Hippocampal formation (tissue), 2 donors: ENCODE data around the gene VAV2.

Experiments used
- DNase-seq, 2 donors: peaks; one replicate each; lab custom pipeline; 2025; lab: John Stamatoyannopoulos, UW

Gene VAV2

GRCh38 chr9:133781828-133782135 lies 210.3 kb downstream of the VAV2 start:
- DNase-seq, result no peak

DNA sequence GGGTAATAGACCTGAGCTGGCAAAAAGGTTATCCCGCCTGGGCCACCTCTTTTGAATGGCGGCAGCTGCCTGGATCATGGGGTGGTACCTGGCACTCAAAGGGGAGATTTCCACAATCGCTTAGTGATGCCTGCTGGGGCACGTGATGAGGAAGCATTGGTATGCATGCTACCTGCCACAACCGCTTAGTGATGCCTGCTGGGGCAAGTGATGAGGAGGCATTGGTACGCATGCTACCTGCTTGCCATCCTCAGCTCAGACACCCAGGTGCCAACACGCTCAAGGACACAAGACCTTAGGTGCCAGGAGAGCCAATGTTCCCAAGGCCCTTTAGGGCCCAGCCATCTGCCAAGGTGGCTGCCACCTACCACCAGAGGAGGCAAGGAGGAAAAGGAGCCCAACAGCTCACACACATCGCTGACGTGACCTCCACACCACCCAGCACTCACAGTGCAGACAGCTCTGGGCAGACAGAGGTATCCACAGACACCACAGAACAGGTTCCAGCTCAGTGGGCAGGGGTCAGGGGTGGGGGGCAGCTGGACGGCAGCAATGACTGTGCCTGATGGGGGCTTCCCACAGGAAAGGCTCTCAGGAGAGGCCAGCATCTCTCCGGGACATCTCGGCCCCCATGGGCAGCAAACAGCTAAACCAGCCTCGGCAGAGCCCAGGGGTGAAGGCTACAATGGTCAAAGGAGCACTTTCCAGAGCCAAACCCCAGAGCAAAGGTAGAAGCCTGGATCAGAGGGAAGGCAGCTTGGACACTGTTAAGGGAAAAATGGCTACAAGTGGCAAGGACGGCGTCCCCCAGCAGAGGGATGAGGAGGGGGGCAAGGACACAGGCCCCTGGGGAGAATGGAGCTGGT lies 210.9 kb downstream of the VAV2 start:
- no peak for DNase-seq

GRCh38 chr9:133780404-133780945 lies 211.6 kb downstream of the VAV2 start:
- DNase-seq, result no peak

- DNase-seq, result no peak
Observed at GRCh38 chr9:133779516-133780403, 212.4 kb downstream of the VAV2 start.

DNA sequence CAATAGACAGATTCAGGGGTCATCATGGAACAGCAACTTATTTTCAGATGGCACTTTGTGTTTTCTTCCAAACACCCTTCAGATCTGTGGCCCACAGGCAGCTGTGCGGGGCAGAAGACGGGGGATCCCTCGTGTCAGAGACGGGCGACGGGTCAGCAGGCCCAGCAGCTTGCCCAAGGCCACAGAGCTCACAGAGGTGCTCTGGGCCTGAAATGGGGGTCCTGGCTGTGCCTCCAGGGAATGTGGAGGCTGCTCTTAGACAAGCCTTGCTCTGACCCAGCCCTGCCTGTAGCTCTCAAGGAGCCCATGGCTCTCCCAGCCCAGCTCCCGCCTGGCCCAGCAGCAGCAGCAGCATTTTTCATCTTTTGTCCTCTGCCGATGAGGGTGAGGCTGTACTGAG lies 213.0 kb downstream of the VAV2 start:
- DNase-seq, result no peak

DNA sequence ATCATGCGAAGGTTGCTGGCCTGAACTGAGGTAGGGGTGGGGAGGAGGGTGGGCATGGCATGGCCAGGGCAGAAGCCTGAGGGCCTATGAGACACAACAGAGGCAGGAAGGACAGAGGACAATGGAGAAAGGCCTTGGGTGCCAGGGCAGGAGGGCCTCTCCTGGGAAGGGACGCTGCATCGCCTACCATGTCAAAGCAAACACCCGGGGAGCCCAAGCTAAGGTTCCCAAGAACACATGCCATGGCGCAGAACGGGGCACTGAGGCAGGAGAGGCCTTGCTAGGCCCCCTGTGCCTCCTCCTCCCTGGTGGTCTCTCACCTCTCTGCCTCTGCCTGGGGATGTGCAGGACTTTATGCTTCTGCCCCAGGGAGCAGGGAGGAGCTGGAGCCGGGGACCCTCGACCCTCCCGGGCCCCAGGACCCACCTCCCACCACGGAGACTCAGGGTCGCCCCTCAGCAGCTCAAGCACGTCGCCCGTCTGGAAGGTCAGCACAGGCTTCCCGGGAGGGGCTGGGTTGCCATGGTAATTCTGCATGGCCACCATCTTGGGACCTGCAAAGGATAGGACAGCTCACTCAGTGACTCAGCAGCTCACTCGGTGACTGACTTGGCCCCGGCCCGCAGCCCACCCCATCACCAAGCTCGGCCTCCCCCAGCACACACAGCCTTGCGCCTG lies 213.6 kb downstream of the VAV2 start:
- DNase-seq, result no peak

DNA sequence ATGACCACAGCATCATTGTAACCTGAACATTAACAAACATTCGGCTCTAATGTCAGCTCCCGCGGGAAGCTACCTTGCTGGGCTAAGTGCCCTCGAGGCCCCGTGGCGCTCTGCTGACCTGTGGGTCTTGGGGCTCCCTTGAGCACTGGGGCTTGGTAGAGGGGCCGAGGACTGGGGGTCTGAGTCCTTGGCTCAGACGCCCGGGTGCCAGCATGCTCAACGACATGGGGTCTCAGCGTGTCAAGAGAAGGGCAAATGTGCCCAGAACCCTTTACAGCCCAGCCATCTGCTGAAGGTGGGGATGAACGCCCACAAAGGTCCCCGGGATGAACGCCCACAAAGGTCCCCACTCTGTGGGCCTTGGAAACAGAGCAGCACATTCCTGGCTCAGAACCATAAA lies 214.3 kb downstream of the VAV2 start:
- DNase-seq, result no peak

GRCh38 chr9:133777068-133777791 lies 214.9 kb downstream of the VAV2 start:
- no peak for DNase-seq

GRCh38 chr9:133775951-133776905 lies 215.9 kb downstream of the VAV2 start:
- no peak for DNase-seq

GRCh38 chr9:133775291-133775690 lies 216.8 kb downstream of the VAV2 start:
- DNase-seq, result no peak

DNA sequence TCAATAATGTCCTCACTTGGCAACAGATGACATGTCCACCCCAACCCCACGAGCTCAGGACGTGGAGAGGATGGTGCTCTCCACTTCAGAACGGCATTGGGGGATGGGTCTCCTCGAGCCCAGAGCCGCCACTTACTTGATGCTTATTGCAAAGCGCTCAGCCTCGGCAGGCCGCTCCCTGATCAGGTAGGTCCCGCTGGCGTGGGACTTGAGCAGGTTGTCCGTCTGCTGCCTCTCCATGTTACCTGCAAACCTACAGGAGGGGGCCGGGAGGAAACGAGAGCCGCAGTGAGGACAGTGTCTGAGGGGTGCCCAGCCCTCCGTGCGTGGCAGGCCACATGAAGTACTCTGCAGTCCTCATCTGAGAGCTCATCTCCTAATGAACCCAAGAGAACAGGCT lies 217.3 kb downstream of the VAV2 start:
- no peak for DNase-seq

DNA sequence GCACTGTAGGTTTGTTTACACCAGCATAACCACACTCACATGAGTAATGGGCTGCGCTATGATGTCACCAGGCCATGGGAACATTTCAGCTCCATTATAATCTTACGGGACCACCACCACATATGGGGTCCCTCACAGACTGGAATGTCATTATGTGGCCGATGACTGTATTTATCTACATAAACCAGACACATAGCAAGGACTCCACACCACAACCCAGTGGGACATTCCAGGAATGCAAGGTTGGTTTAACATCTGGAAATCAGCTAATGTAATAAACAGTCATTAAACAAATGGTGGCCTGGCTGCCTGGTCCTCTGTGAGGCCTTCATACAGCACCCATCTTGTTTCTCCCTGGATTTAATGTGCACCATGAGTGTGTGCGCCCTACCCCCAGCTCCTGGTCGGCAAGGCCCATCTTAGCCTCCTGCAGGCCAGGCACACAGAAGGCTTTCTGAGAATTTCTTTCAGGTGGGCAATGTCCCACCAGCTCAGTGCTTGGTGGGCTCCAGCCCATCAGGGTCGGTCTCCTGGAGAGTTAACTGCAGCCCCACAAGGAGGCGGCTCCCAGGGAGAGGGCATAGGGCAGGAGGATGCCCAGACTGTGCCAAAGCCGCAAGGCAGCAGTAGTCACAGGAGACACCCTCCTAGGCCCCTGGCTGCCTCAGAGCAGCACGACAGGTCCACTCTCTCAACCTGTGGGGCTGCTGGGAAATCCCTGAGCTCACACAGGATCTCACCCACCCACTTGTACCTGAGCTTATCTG lies 218.1 kb downstream of the VAV2 start:
- no peak for DNase-seq

GRCh38 chr9:133772581-133772980 lies 219.5 kb downstream of the VAV2 start:
- no peak for DNase-seq

GRCh38 chr9:133771486-133772482 lies 220.3 kb downstream of the VAV2 start:
- no peak for DNase-seq

DNA sequence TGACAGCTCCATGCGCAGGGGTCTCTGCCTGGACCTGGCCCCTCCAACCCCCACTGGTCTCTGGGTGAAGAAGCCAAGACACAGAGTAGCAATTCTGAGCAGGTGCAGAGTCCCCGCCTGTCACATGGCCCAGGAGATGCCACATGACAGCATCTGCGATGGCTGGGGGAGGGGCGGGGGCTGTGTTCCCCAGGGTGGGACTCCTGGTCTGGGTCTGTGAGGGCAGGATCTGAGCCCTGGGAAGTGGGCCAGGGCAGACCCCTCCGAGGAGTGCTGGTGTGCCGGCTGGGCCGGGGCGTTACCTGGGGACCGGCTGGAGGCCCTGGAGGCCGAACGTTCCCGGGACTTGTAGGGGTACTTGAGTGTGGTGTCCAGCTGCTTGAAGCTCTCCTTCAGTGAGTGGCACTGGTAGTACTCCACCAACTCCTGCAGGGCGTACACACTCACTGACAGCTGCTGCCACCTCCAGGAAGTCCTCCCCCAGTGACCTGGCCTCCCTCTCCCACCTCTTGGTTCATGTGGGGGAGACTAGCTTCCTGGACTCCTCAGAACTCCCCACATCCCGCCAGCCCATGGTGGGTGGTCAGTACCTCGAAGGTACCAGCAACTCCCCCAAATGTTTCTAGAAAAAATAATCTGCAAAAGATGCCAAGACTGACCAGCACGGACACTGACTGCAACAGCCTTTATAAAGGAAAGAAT lies 221.9 kb downstream of the VAV2 start:
- no peak for DNase-seq

GRCh38 chr9:133769511-133770075 lies 222.5 kb downstream of the VAV2 start:
- no peak for DNase-seq

- DNase-seq, result no peak
Observed at GRCh38 chr9:133768859-133769510, 223.1 kb downstream of the VAV2 start.
